ENCODE measurements around the gene POLQ. TPM values are rescaled to one million over a fixed set of nuclear protein-coding genes. Genes with fewer than 3 reads are reported as not detected.
A peak's percentile ranks its signal among the peaks of the same experiment; 100 is the strongest.

The POLQ gene
- total and polyA plus RNA-seq, 9 of the 15 experiments (the other 6 are each of a cell fraction or from before 2014, with no cell fraction given), result 1.5 to 19.0 (median 8.8) TPM

DNA sequence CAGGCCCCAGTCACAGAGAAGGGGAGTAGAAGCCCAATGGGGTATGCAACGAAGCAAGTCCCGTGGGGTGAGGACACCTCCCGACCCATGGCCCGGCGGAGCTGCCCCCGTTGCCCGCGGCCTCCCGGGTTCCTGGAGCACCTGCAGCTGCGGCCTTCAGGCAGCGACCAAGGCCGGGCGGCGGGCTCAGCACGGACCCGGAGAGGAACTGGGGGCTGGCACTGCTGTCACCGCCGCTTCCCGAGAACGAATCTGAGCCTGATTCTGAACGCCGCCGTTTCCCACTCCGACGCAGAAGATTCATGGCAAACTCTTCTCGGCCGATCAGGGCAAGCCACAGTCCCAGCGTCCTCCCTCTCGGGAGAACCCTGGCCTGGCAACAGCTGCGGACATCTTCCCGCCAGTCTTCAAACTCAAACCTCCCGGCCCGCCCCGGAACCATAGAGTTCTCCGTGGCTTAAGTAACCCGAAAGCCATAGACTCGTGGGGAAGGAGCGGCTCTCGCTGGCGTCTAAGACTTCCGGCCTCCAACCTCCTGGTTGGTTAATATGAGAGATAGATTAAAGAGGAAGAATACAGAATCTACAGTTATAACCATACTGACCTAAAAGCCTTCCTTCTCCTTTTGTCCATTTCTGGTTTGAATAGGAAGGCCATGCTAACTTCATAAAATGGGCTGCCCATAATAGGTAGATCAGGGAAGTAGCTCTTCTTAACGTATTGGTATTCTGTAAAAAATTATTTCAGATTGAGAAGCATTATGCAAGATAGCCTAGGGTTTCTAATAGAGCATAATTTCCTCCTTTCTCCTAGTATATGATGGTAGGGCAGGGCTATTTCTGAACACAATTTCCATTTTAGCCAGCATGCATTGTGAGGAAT lies at the start of gene POLQ (continued):
- TF ChIP-seq KDM5B (IDR thresholded peaks at IDR 0.05; ENCODE audit: insufficient replicate concordance, low read depth, low read length) (peak; percentile 67), GTF2F1 (IDR thresholded peaks at IDR 0.05; ENCODE audit: low read depth, low read length) (no peak), POLR2AphosphoS5 (IDR thresholded peaks at IDR 0.05; ENCODE audit: control insufficient read depth, insufficient read depth, low read depth, low read length) (peak; percentile 81), DACH1 (IDR thresholded peaks at IDR 0.05; ENCODE audit: partially characterized antibody) (peak; percentile 35), PCBP2 (IDR thresholded peaks at IDR 0.05; ENCODE audit: low read depth, low read length, poor library complexity, severe bottlenecking) (no peak), HNRNPK (IDR thresholded peaks at IDR 0.05; ENCODE audit: low read depth, low read length, poor library complexity, severe bottlenecking) (no peak), ILK (tag; IDR thresholded peaks at IDR 0.05; ENCODE audit: borderline replicate concordance, low read depth) (no peak), TEAD4 (IDR thresholded peaks at IDR 0.05; ENCODE audit: low read length) (no peak), TEAD4 (CRISPR knock-in tag; IDR thresholded peaks at IDR 0.05; ENCODE audit: borderline replicate concordance) (no peak), SPI1 (IDR thresholded peaks at IDR 0.05; ENCODE audit: borderline replicate concordance, low read depth, low read length) (no peak), MYBL2 (IDR thresholded peaks at IDR 0.05; ENCODE audit: low read depth) (peak; percentile 74), MYBL2 (CRISPR knock-in tag; IDR thresholded peaks at IDR 0.05; ENCODE audit: borderline replicate concordance) (no peak), HDAC6 (IDR thresholded peaks at IDR 0.05; ENCODE audit: low read depth, low read length) (no peak), MYC (IDR thresholded peaks at IDR 0.05; ENCODE audit: low read depth, low read length) (no peak; the same call in 1 of the 2 replicates), MYC (CRISPR knock-in tag; IDR thresholded peaks at IDR 0.05; ENCODE audit: borderline replicate concordance, low read depth) (no peak), FOSL1 (tag; conservative IDR thresholded peaks at IDR 0.05) (0 out of 2 replicates have a peak, but pooled peaks have one; percentile 19), ELF2 (CRISPR knock-in tag; IDR thresholded peaks at IDR 0.05) (peak; percentile 85), NR3C1 (CRISPR knock-in tag; IDR thresholded peaks at IDR 0.05) (no peak), RBM15 (IDR thresholded peaks at IDR 0.05; ENCODE audit: insufficient read depth, low read length) (no peak), SMAD3 (CRISPR knock-in tag; conservative IDR thresholded peaks at IDR 0.05) (no peak), MXI1 (IDR thresholded peaks at IDR 0.05; ENCODE audit: low read depth, low read length) (0 out of 2 replicates have a peak, but pooled peaks have one; percentile 24), YBX1 (IDR thresholded peaks at IDR 0.05) (no peak), GABPA (tag; conservative IDR thresholded peaks at IDR 0.05; ENCODE audit: low read depth) (peak; percentile 95)
- TF ChIP-seq, protein P1, sequence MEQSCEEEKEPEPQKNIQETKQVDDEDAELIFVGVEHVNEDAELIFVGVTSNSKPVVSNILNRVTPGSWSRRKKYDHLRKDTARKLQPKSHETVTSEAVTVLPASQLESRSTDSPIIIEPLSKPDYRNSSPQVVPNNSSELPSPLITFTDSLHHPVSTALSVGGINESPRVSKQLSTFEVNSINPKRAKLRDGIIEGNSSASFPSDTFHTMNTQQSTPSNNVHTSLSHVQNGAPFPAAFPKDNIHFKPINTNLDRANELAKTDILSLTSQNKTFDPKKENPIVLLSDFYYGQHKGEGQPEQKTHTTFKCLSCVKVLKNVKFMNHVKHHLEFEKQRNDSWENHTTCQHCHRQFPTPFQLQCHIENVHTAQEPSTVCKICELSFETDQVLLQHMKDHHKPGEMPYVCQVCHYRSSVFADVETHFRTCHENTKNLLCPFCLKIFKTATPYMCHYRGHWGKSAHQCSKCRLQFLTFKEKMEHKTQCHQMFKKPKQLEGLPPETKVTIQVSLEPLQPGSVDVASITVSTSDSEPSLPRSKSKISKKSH (CRISPR knock-in tag; IDR thresholded peaks at IDR 0.05), result no peak
- TF ChIP-seq, protein P2, sequence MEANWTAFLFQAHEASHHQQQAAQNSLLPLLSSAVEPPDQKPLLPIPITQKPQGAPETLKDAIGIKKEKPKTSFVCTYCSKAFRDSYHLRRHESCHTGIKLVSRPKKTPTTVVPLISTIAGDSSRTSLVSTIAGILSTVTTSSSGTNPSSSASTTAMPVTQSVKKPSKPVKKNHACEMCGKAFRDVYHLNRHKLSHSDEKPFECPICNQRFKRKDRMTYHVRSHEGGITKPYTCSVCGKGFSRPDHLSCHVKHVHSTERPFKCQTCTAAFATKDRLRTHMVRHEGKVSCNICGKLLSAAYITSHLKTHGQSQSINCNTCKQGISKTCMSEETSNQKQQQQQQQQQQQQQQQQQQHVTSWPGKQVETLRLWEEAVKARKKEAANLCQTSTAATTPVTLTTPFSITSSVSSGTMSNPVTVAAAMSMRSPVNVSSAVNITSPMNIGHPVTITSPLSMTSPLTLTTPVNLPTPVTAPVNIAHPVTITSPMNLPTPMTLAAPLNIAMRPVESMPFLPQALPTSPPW (CRISPR knock-in tag; IDR thresholded peaks at IDR 0.05), result no peak
